K562 (cell line): Measurements from ENCODE around the gene SH3BGRL3. TPM values are rescaled to one million over a fixed set of nuclear protein-coding genes. Genes with fewer than 3 reads are reported as not detected.

Experiments
- BMI1 ChIP-seq: fragments of 150-350 bp; IDR thresholded peaks from 2 replicates; pipeline ENCODE4 v1.6.1; 2014; ENCODE audit warnings: low read length
- GATA2 ChIP-seq: sonication (generic); formaldehyde crosslinking; IDR thresholded peaks from 2 replicates; pipeline ENCODE4 v1.4.0; 2020; ENCODE audit warnings: mild to moderate bottlenecking, missing genetic modification reagents
- HMG20B ChIP-seq: fragments of 250-450 bp; sonication (Bioruptor Pico); IDR thresholded peaks from 2 replicates; pipeline ENCODE4 v1.5.0; 2021; ENCODE audit warnings: mild to moderate bottlenecking
- MBD1 ChIP-seq: fragments of 250-450 bp; sonication (Bioruptor Pico); IDR thresholded peaks from 2 replicates; pipeline ENCODE4 v1.8.0; 2022; ENCODE audit warnings: inconsistent platforms
- MEIS2 ChIP-seq: fragments of 450-650 bp; IDR thresholded peaks from 2 replicates; pipeline ENCODE4 v1.6.1; 2014; ENCODE audit warnings: mild to moderate bottlenecking; ENCODE audit not compliant: partially characterized antibody
- MYBL2 ChIP-seq, 2 experiments: fragments of 450-650 bp in 1 of 2; sonication (generic) in 1 of 2; formaldehyde crosslinking in 1 of 2; IDR thresholded peaks; 2 replicates each; pipeline versions ENCODE4 v1.6.1 to v1.8.1; 2017 to 2022; ENCODE audit warnings: borderline replicate concordance in 1 of 2, inconsistent platforms in 1 of 2, low read depth in 1 of 2, mild to moderate bottlenecking in 1 of 2, missing genetic modification reagents in 1 of 2, moderate library complexity in 1 of 2
- NEUROD1 ChIP-seq: fragments of 150-350 bp; IDR thresholded peaks from 2 replicates; pipeline ENCODE4 v1.6.1; 2014; ENCODE audit warnings: borderline replicate concordance, low read length, low read depth; ENCODE audit not compliant: partially characterized antibody
- RBFOX2 ChIP-seq: fragments of 200-400 bp; formaldehyde crosslinking; IDR thresholded peaks from 2 replicates; pipeline ENCODE4 v1.6.1; 2017; ENCODE audit warnings: low read depth, mild to moderate bottlenecking, low read length, moderate library complexity
- REST ChIP-seq, 2 experiments: fragments of 450-650 bp; formaldehyde crosslinking in 1 of 2; IDR thresholded peaks; 2 replicates each; pipeline versions ENCODE4 v1.4.0 to v1.6.1; 2014 to 2020; ENCODE audit warnings: mild to moderate bottlenecking in 2 of 2, borderline replicate concordance in 1 of 2, low read depth in 1 of 2
- RHOXF2B ChIP-seq: fragments of 250-450 bp; sonication (Bioruptor Pico); conservative IDR thresholded peaks from 2 replicates; pipeline ENCODE4 v1.5.1; 2021
- ZC3H4 ChIP-seq: sonication (generic); formaldehyde crosslinking; IDR thresholded peaks from 2 replicates; pipeline ENCODE4 v1.9.0; 2021; ENCODE audit warnings: missing genetic modification reagents, borderline replicate concordance
- ZFP30 ChIP-seq: fragments of 250-450 bp; sonication (Bioruptor Pico); IDR thresholded peaks from 2 replicates; pipeline ENCODE4 v1.8.0; 2022; ENCODE audit warnings: moderate library complexity, mild to moderate bottlenecking, inconsistent platforms, borderline replicate concordance
- ZNF436 ChIP-seq: fragments of 250-450, 450-650 bp; sonication (Bioruptor Pico); formaldehyde crosslinking; IDR thresholded peaks from 2 replicates; pipeline ENCODE4 v1.7.0; 2020; ENCODE audit warnings: mild to moderate bottlenecking
- ZNF707 ChIP-seq: fragments of 250-450 bp; sonication (Bioruptor Pico); conservative IDR thresholded peaks from 2 replicates; pipeline ENCODE4 v1.8.0; 2022; ENCODE audit warnings: inconsistent platforms, mild to moderate bottlenecking, moderate library complexity
- ZSCAN29 ChIP-seq: fragments of 450-650 bp; IDR thresholded peaks from 2 replicates; pipeline ENCODE4 v1.6.1; 2017
- polyA plus RNA-seq, 8 experiments: library from polyadenylated mRNA; depleted of rRNA in 4 of 8; stranded (reverse) in 5 of 8; unstranded in 3 of 8; fragments of >200 nt; fragmentation: Nextera tagmentation in 2 of 8; fragmentation: Illumina TruSeq in 1 of 8; extraction: Ambion mirVana in 2 of 8; extraction: Trizol in 1 of 8; gene quantifications; 2 replicates each; pipeline versions ENCODE4 v1.2.1 to v1.2.3, GENCODE V29; 2011 to 2014; ENCODE audit warnings: inconsistent platforms in 1 of 8, missing spikeins in 1 of 8
- total RNA-seq, 7 experiments: library from RNA; depleted of rRNA in 6 of 7; stranded (reverse); fragments of >200 nt in 6 of 7; fragmentation: Illumina TruSeq in 2 of 7; extraction: Trizol in 2 of 7; gene quantifications; 2 replicates each; pipeline versions ENCODE4 v1.2.1 to v1.2.3, GENCODE V29; 2011 to 2021; ENCODE audit warnings: low replicate concordance in 1 of 7
- TF ChIP-seq, protein P1 (sequence below): sonication (generic); formaldehyde crosslinking; IDR thresholded peaks from 2 replicates; pipeline ENCODE4 v1.8.0; 2023; ENCODE audit warnings: mild to moderate bottlenecking, missing genetic modification reagents

SH3BGRL3 gene
- total and polyA plus RNA-seq, 9 of the 15 experiments (the other 6 are each of a cell fraction or from before 2014, with no cell fraction given), result 30.3 to 140 (median 54.2) TPM

- TF ChIP-seq REST (IDR thresholded peaks at IDR 0.05; ENCODE audit: borderline replicate concordance) (peak; percentile 81; the same call in 1 of the 2 replicates), REST (CRISPR knock-in tag; IDR thresholded peaks at IDR 0.05; ENCODE audit: low read depth) (no peak), HMG20B (no peak), RBFOX2 (peak; percentile 32; the same call in 1 of the 2 replicates), ZC3H4 (no peak), BMI1 (no peak), ZNF707 (CRISPR knock-in tag) (no peak), RHOXF2B (CRISPR knock-in tag) (no peak), ZNF436 (no peak), MEIS2 (peak; percentile 84), ZSCAN29 (no peak; the same call in none of the 2 replicates), ZFP30 (CRISPR knock-in tag) (no peak), MBD1 (CRISPR knock-in tag) (no peak; the same call in 1 of the 2 replicates), NEUROD1 (peak; percentile 95), GATA2 (CRISPR knock-in tag) (no peak), MYBL2 (IDR thresholded peaks at IDR 0.05; ENCODE audit: low read depth) (no peak), MYBL2 (CRISPR knock-in tag; IDR thresholded peaks at IDR 0.05; ENCODE audit: borderline replicate concordance) (no peak)
- TF ChIP-seq, protein P1, sequence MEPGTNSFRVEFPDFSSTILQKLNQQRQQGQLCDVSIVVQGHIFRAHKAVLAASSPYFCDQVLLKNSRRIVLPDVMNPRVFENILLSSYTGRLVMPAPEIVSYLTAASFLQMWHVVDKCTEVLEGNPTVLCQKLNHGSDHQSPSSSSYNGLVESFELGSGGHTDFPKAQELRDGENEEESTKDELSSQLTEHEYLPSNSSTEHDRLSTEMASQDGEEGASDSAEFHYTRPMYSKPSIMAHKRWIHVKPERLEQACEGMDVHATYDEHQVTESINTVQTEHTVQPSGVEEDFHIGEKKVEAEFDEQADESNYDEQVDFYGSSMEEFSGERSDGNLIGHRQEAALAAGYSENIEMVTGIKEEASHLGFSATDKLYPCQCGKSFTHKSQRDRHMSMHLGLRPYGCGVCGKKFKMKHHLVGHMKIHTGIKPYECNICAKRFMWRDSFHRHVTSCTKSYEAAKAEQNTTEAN, result peak; percentile 37; the same call in 1 of the 2 replicates
Observed at GRCh38 chr1:26284597-26285347, 4.9 kb downstream of the SH3BGRL3 start (continued).
